PC-9 (cell line): ENCODE measurements around the gene PAM16. TPM values are rescaled to one million over a fixed set of nuclear protein-coding genes. Genes with fewer than 3 reads are reported as not detected.

ENCODE experiments used
- BruUV-seq: library from RNA; stranded (reverse); fragments of 400-500 nt; replicated peaks from 2 replicates; lab custom pipeline; 2021; lab: Mats Ljungman, UMichigan
- CTCF ChIA-PET: fragments of 300-600 bp; sonication (Branson Sonifier 250); formaldehyde crosslinking; loops from one replicate; lab custom pipeline; 2022; ENCODE audit warnings: antibody characterized with exemption; lab: Charles Lee
- POLR2A ChIA-PET: fragments of 300-600 bp; sonication (Branson Sonifier 250); formaldehyde crosslinking; loops from one replicate; lab custom pipeline; 2022; ENCODE audit warnings: antibody characterized with exemption; ENCODE audit not compliant: unreplicated experiment; lab: Charles Lee
- DNase-seq, 2 experiments: peaks; one replicate each; pipeline versions ENCODE4 v3.0.0 to v3.0.0-alpha.2; 2015 to 2022; ENCODE audit warnings: mixed read lengths in 1 of 2
- H2AFZ ChIP-seq: fragments of 200-600 bp; sonication (generic); 2 replicates; pipeline ENCODE4 v1.8.1; 2017; ENCODE audit warnings: antibody characterized with exemption
- H3F3A ChIP-seq: fragments of 200-600 bp; sonication (generic); 2 replicates; pipeline ENCODE4 v1.8.1; 2017; ENCODE audit warnings: antibody characterized with exemption, mild to moderate bottlenecking, low read depth; ENCODE audit not compliant: insufficient read depth
- H3K27ac ChIP-seq: fragments of 200-600 bp; sonication (generic); 2 replicates; pipeline ENCODE4 v1.6.1; 2016; ENCODE audit warnings: mixed run types
- H3K27me3 ChIP-seq: fragments of 200-600 bp; sonication (generic); 2 replicates; pipeline ENCODE4 v1.6.1; 2016; ENCODE audit warnings: low read depth, mixed run types; ENCODE audit not compliant: insufficient read depth
- H3K36me3 ChIP-seq: fragments of 200-600 bp; sonication (generic); 2 replicates; pipeline ENCODE4 v1.6.1; 2016; ENCODE audit warnings: low read depth, mixed run types
- H3K4me1 ChIP-seq: fragments of 200-600 bp; sonication (generic); replicated peaks from 2 replicates; pipeline ENCODE4 v1.6.1; 2016; ENCODE audit warnings: mixed run types; ENCODE audit not compliant: insufficient read depth
- H3K4me2 ChIP-seq: fragments of 200-600 bp; sonication (generic); 2 replicates; pipeline ENCODE4 v1.6.1; 2017; ENCODE audit warnings: mixed run types
- H3K4me3 ChIP-seq: fragments of 200-600 bp; sonication (generic); 2 replicates; pipeline ENCODE4 v1.6.1; 2016; ENCODE audit warnings: mixed run types
- H3K79me2 ChIP-seq: fragments of 200-600 bp; sonication (generic); 2 replicates; pipeline ENCODE4 v1.6.1; 2017; ENCODE audit warnings: low read depth, mixed run types
- H3K9me2 ChIP-seq: fragments of 200-600 bp; sonication (generic); 2 replicates; pipeline ENCODE4 v1.8.1; 2017; ENCODE audit warnings: mild to moderate bottlenecking; ENCODE audit not compliant: insufficient read depth
- H3K9me3 ChIP-seq: fragments of 200-600 bp; sonication (generic); 2 replicates; pipeline ENCODE4 v1.8.1; 2016; ENCODE audit warnings: low read depth; ENCODE audit not compliant: insufficient read depth
- H4K20me1 ChIP-seq: fragments of 200-600 bp; sonication (generic); 2 replicates; pipeline ENCODE4 v1.8.1; 2017; ENCODE audit not compliant: insufficient read depth
- EZH2 ChIP-seq: fragments of 200-600 bp; sonication (generic); IDR thresholded peaks from 2 replicates; pipeline ENCODE4 v1.8.0; 2017; ENCODE audit warnings: antibody characterized with exemption, low read depth
- intact Hi-C: fragments of 100-400 bp; cut with micrococcal nuclease; formaldehyde crosslinking; loops from one replicate; pipeline ENCODE4 v1.10.0; 2022; ENCODE audit not compliant: unreplicated experiment
- total RNA-seq: library from RNA; stranded (reverse); gene quantifications from 2 replicates; pipeline ENCODE4 v1.2.3, GENCODE V29; 2021
- TF ChIP-seq, protein P1 (sequence below): fragments of 200-600 bp; sonication (generic); conservative IDR thresholded peaks from 2 replicates; pipeline ENCODE4 v1.6.1; 2017; ENCODE audit warnings: mixed run types, antibody characterized with exemption, mild to moderate bottlenecking, moderate library complexity

The PAM16 gene
- total RNA-seq, 1 experiment from 2014 or later, result 95.9 TPM

DNA sequence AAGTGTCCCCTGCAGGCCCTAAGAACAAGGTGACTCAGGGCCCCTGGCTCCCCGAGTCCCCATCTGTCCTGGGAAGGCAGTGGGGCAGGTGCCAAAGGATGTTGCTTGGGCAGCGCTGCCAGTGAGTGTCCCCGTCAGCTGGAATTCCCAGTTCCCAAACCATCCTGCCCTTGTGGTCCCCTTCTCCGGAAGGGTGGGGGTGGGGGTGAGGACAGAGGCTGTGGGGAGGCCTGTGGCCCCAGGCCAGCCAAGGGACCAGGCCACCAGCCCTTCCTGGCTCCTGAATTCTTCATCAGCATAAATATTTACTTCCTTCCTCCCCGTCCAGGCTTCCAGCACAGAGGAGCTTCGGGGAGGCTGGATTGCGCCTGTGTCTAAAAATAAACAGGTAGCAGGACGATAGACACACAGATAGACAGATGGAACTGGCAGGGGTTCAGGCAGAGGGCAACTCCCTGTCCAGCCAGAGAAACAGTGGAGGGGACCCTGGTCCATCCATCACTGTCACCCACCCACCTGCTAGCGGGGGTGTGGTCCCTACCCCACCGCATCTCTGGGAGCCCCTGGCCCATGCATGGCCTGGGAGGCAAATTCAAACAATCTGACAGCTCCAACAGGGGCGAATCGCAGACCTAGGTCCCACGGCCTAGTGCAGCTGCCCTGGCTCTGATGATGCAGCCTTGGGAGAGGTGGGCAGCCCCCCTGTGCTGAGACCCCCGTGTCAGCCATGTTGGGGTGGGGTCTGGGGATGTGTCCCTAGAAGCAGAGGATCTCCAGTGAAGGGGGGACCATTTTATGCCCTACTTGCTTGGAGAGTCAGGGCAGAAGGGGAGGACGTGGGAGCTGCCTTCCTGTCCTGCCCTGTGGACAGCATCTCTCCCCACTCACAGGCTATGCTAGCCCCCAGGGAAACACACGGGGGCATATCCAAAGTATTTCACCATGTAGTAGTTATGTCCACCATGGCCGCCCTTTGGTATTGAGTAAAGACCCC is 22.0 kb downstream of the PAM16 start:
- BruUV-seq, result no TSS peak
- H3K36me3 ChIP-seq, result no peaks in the 10 kb centered on the region
- H3K4me2 ChIP-seq, result no peak overlapping the region

DNA sequence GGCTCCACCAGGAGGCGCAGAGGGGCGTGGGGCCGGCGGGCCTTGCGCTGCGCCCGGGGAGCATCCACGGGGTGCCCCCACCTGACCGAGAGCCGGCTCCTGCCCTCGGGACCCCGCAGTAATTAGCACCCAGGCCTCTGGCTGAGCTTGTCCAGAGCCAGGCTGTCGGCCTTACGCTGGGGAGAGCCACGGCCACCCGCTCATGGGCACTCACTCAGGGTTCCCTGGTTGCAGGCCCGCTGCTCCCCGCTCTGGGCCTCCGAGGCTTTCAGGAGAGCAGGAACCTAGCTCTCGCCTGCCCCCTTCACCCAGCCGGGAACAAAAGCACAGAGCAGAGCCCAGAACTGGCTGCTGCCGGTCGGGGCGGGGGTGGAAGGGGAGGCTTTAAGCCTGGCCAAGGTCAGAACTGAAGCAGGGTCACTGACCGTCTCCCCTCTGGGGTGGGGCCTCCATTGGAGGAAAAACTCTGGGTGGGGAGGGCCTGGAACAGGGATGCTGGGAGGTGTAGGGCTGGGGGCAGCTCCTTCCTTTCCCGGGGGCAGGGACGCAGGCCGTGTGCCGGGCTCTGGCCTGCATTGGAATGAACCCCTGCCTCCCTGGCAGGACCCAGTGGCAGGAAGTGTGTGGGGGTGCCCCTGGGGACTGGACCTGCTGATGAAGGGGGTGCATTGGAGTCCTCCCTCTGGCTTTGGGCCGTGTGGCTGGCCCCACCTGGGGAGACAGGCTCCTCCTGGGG is 22.9 kb downstream of the PAM16 start:
- no peaks in the 10 kb centered on the region for H3K79me2 ChIP-seq
- H3F3A ChIP-seq, result peaks cover 7% of the 10 kb centered on the region; the same call in 1 of the 2 replicates
- no peaks in the 10 kb centered on the region for H3K27me3 ChIP-seq
- peak in 1 of 2 experiments; percentile 6 for DNase-seq
- no peaks in the 10 kb centered on the region for H3K9me2 ChIP-seq
- H3K27ac ChIP-seq, result no peak overlapping the region
- no peak overlapping the region for H3K4me3 ChIP-seq
- ChIA-PET POLR2A (no interaction called here), CTCF (interaction anchor here (0.6 to 1.6 kb wide), 2 partner anchors 39 to 340 kb away, joined by 3 to 10 read pairs; no protein-coding TSS in a partner anchor)
- BruUV-seq, result no TSS peak
- intact Hi-C loops, result no loop called here
- H3K9me3 ChIP-seq, result no peaks in the 10 kb centered on the region
- no peak overlapping the region for H2AFZ ChIP-seq
- H4K20me1 ChIP-seq, result peaks cover 25% of the 10 kb centered on the region
- no peaks in the 10 kb centered on the region for H3K36me3 ChIP-seq
- TF ChIP-seq, protein P1, sequence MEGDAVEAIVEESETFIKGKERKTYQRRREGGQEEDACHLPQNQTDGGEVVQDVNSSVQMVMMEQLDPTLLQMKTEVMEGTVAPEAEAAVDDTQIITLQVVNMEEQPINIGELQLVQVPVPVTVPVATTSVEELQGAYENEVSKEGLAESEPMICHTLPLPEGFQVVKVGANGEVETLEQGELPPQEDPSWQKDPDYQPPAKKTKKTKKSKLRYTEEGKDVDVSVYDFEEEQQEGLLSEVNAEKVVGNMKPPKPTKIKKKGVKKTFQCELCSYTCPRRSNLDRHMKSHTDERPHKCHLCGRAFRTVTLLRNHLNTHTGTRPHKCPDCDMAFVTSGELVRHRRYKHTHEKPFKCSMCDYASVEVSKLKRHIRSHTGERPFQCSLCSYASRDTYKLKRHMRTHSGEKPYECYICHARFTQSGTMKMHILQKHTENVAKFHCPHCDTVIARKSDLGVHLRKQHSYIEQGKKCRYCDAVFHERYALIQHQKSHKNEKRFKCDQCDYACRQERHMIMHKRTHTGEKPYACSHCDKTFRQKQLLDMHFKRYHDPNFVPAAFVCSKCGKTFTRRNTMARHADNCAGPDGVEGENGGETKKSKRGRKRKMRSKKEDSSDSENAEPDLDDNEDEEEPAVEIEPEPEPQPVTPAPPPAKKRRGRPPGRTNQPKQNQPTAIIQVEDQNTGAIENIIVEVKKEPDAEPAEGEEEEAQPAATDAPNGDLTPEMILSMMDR, result no peak
- TF ChIP-seq EZH2, result no peak
- no peaks in the 10 kb centered on the region for H3K4me1 ChIP-seq
- H3K4me2 ChIP-seq, result no peak overlapping the region

More for the DNA sequence above, 22.0 kb downstream of the PAM16 start:
- Histone ChIP-seq H3K79me2 (no peaks in the 10 kb centered on the region), H3F3A (peaks cover 7% of the 10 kb centered on the region; the same call in 1 of the 2 replicates), H3K4me3 (no peak overlapping the region), H3K4me1 (no peaks in the 10 kb centered on the region), H3K27ac (no peak overlapping the region), H4K20me1 (peaks cover 26% of the 10 kb centered on the region), H3K9me2 (no peaks in the 10 kb centered on the region), H3K27me3 (no peaks in the 10 kb centered on the region), H2AFZ (no peak overlapping the region), H3K9me3 (no peaks in the 10 kb centered on the region)
- CTCF ChIA-PET, result interaction anchor here (0.6 to 1.6 kb wide), 5 partner anchors 19 to 346 kb away, joined by 3 to 10 read pairs (median 5); no protein-coding TSS in a partner anchor
- POLR2A ChIA-PET, result no interaction called here
- DNase-seq, result no peak
- TF ChIP-seq, protein P1, result no peak
- no peak for TF ChIP-seq EZH2
- intact Hi-C loops, result no loop called here

DNA sequence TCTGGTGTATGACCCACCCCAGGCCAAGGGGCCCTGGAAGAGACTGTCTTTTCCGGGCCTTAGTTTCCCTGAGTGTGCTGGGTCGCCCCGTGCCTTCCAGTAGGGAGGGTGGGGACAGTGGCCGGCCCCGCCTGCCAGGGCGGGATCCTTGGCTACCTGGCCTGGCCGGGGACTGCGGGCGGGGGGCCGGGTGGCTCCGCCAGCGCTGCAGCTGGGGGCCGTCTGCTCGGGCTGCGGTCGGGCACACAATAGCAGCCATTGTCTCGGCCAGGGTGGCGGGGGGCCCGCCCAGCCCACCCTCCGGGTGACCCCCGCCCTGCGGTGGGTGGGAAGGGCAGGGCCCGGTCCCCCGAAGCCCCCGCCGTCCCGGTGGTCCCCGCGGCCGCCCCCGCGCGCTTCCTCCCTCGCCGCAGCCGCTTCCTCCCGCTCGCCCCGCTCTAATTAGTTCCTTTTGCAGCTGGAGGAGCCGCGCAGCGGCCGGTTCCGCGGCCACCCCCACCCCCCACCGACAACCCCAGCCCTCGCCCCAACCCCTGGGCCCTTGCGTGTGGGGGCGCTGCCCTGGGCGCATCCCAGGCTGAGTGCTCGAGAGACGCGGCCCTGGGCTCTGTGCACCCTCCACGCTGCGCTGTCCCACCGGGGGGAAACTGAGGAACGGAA is 23.6 kb downstream of the PAM16 start:
- TF ChIP-seq, protein P1, result no peak
- TF ChIP-seq EZH2, result no peak
- H2AFZ ChIP-seq, result no peak overlapping the region
- no peaks in the 10 kb centered on the region for H3K9me3 ChIP-seq
- no peaks in the 10 kb centered on the region for H3K79me2 ChIP-seq
- intact Hi-C loops, result no loop called here
- DNase-seq, result no peak
- H3K4me1 ChIP-seq, result no peaks in the 10 kb centered on the region
- ChIA-PET POLR2A (no interaction called here), CTCF (no interaction called here)
- H3F3A ChIP-seq, result peaks cover 7% of the 10 kb centered on the region; the same call in 1 of the 2 replicates
- H3K27me3 ChIP-seq, result no peaks in the 10 kb centered on the region
- peaks cover 31% of the 10 kb centered on the region for H4K20me1 ChIP-seq
- no peaks in the 10 kb centered on the region for H3K36me3 ChIP-seq
- no peaks in the 10 kb centered on the region for H3K9me2 ChIP-seq
- no peak overlapping the region for H3K4me3 ChIP-seq
- H3K4me2 ChIP-seq, result no peak overlapping the region
- no TSS peak for BruUV-seq
- H3K27ac ChIP-seq, result no peak overlapping the region
